ENCODE data around the gene TPCN2. TPM values are rescaled to one million over a fixed set of nuclear protein-coding genes. Genes with fewer than 3 reads are reported as not detected.
"Not testable (repeated sequence)": the region's sequence is repeated elsewhere in the genome, so short reads cannot be mapped to it uniquely, and the experiment has no call there.

Gene TPCN2
- total RNA-seq, 2 experiments from 2014 or later, result 18.0 to 22.1 TPM

DNA sequence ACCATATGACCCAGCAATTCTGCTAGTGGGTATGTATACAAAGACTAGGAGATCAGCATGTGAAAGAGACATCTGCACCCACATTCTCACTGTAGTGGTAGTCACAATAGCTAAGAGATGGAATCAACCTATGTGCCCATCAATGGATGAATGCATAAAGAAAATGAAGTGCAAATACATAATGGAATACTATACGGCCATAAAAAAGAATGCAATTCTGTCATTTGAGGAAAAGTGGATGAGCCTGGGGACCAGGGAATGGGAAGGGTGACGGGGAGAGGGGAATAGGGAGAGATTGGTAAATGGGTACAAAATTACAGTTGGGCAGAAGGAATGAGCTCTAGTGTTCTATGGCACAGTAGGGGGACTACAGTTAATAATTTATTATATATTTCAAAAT is 80.3 kb downstream of the TPCN2 start:
- POLR2A ChIA-PET, result no interaction called here
- CTCF ChIA-PET, result no interaction called here

DNA sequence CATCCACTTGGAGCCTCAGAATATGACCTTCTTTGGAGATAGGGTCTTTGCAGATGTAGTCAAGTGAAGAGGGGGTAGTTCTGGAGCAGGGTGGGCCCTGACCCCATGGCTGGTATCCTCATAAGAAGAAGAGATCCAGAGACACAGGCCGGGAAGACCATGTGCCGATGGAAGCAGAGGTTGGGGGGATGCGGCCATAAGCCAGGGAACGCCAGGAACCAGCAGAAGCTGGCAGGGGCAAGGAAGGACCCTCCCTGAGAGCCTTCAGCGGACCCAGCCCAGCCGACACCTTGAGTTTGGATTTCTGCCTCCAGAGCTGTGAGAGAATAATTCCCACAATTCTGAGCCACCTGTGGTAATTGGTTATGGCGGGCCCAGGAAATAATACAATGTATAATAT is 80.9 kb downstream of the TPCN2 start:
- no peaks in the 10 kb centered on the region for H3K27me3 Mint-ChIP-seq
- no peak overlapping the region for H3K27ac Mint-ChIP-seq
- H3K9me3 Mint-ChIP-seq, result peaks cover 7% of the 10 kb centered on the region
- H3K4me3 Mint-ChIP-seq, result no peak overlapping the region
- H3K36me3 Mint-ChIP-seq (ENCODE audit: low read depth), result no peaks in the 10 kb centered on the region
- ChIA-PET POLR2A (no interaction called here), CTCF (no interaction called here)
- no peak for DNase-seq
- peaks cover 6% of the 10 kb centered on the region for H3K4me1 Mint-ChIP-seq

More for the DNA sequence above, 80.3 kb downstream of the TPCN2 start:
- no peaks in the 10 kb centered on the region for H3K36me3 Mint-ChIP-seq (ENCODE audit: low read depth)
- H3K27me3 Mint-ChIP-seq, result no peaks in the 10 kb centered on the region
- H3K9me3 Mint-ChIP-seq, result peaks cover 7% of the 10 kb centered on the region
- H3K4me3 Mint-ChIP-seq, result no peak overlapping the region
- no peak for DNase-seq
- H3K4me1 Mint-ChIP-seq, result peaks cover 11% of the 10 kb centered on the region
- H3K27ac Mint-ChIP-seq, result no peak overlapping the region

DNA sequence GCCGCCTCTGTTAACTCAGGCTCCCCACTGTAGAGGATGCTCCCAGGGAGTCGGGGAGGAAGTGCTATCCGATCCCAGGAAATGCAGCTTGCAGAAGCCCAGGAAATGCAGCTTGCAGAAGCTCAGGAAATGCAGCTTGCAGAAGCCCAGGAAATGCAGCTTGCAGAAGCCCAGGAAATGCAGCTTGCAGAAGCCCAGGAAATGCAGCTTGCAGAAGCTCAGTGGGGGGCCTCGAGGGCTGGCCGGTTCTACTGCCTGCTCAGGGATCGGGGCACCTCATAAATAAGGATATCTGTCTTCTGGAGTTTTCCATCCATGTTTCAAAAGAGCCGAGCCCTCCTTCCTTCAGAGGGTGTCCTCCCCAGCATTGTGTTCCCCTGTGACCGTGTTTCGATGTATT is 81.9 kb downstream of the TPCN2 start:
- Mint-ChIP-seq H3K27ac (no peak overlapping the region), H3K4me1 (peaks cover 3% of the 10 kb centered on the region), H3K4me3 (no peak overlapping the region), H3K27me3 (no peaks in the 10 kb centered on the region), H3K36me3 (ENCODE audit: low read depth) (no peaks in the 10 kb centered on the region), H3K9me3 (peaks cover 10% of the 10 kb centered on the region)
- DNase-seq, result no peak
- CTCF ChIA-PET, result no interaction called here
- POLR2A ChIA-PET, result no interaction called here

DNA sequence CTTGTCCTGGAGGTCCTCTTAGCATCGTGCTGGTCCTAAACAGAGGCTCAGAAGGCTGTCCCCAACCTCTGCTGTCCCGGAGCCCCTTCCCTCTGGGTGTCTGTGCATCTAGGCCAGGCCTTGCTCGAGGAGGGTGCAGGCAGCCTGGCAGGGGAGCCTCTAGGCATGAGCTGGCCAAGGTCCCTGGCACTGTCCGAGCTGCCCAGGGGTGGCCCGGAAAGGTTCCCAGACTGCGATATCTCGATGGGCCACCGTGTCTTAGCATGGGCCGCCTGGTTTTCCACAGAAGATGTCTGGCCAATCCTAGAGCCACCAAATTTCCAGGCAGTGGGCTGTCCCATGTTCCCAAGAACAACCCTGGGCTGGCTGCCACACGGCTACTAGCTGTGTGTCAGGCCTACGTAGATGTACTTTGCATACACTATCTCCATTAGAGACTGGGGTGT is 82.4 kb downstream of the TPCN2 start:
- H3K36me3 Mint-ChIP-seq (ENCODE audit: low read depth), result no peaks in the 10 kb centered on the region
- no peaks in the 10 kb centered on the region for H3K27me3 Mint-ChIP-seq
- H3K4me3 Mint-ChIP-seq, result no peak overlapping the region
- H3K9me3 Mint-ChIP-seq, result peaks cover 10% of the 10 kb centered on the region
- ChIA-PET CTCF (no interaction called here), POLR2A (no interaction called here)
- peaks cover 3% of the 10 kb centered on the region for H3K4me1 Mint-ChIP-seq
- DNase-seq, result no peak
- H3K27ac Mint-ChIP-seq, result no peak overlapping the region

DNA sequence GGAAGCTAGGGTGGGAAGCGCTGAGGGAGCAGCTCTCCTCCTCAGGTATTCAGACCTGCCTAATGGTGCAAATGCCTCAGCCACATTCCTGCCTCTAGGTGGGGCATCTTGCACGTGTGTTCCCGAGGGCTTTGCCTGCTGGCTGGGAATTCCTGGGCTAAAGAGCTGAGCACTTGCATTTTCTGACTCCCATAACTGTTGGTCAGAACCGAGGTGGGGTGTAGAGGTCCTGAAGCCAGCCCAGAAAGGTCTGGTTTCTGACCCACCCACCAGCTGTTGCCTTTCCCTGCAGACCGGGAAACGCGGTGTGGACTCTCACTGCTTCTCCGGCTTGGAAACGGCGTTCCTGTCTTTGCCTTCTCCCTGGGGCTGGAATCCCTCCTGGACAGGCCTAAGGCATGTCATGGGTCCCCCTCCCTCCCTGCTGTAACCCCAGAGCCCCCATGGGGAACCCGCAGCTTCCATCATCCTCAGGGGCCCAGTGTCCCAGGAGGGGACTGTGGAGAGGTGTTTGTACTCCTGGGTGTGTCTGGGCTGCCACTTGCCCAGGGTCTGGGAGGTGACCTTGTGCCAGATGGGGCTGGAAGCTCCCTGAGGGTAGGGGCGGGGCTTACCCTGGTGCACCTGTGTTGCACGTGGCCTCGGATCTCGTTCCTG is 83.0 kb downstream of the TPCN2 start:
- Mint-ChIP-seq H3K4me3 (no peak overlapping the region), H3K9me3 (peaks cover 10% of the 10 kb centered on the region), H3K27me3 (no peaks in the 10 kb centered on the region), H3K27ac (no peak overlapping the region), H3K36me3 (ENCODE audit: low read depth) (no peaks in the 10 kb centered on the region), H3K4me1 (peaks cover 3% of the 10 kb centered on the region)
- DNase-seq, result no peak
- POLR2A ChIA-PET, result no interaction called here
- CTCF ChIA-PET, result no interaction called here

DNA sequence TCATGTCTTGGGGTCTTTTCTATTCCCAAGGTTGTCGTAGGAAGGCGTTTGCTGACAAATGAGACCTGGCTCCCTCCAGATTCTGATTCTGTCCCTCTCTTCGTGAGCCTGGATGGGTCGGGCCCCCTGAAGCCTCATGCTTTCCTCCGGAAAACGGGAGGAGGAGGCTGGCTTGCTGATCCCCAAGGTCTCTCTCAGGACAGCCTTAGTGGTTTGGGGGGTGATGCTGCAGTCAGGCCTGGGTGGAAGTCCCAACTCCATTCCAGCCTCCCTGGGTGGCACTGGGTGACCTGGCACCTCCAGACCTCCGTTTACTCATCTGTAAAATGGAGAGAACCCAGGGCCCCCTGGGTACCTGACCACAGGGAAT is 83.6 kb downstream of the TPCN2 start:
- DNase-seq, result no peak
- POLR2A ChIA-PET, result no interaction called here
- Mint-ChIP-seq H3K4me3 (no peak overlapping the region), H3K9me3 (peaks cover 10% of the 10 kb centered on the region), H3K27ac (no peak overlapping the region), H3K4me1 (peaks cover 3% of the 10 kb centered on the region), H3K27me3 (no peaks in the 10 kb centered on the region), H3K36me3 (ENCODE audit: low read depth) (no peaks in the 10 kb centered on the region)
- CTCF ChIA-PET, result no interaction called here

DNA sequence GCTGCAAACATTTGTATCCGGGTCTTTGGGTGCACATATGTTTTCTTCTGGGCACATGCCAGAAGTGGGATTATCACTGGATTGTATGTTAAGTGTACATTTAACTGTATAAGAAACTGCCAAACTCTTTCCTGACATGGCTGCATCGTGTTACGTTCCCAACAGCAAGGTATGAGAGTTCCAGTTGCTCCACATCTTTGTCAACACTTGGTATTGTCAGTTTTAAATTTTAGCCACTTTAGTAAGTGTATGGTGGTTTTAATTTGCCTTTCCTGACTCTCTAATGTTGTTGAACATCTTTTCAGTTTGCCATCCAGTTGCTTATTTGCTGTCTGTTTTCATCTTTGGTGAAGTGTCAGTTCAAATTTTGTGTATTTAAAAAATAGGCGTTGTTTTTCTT is 84.5 kb downstream of the TPCN2 start:
- Mint-ChIP-seq H3K27me3 (no peaks in the 10 kb centered on the region), H3K36me3 (ENCODE audit: low read depth) (no peaks in the 10 kb centered on the region), H3K9me3 (peaks cover 9% of the 10 kb centered on the region), H3K4me3 (no peak overlapping the region), H3K27ac (no peak overlapping the region), H3K4me1 (peaks cover 3% of the 10 kb centered on the region)
- ChIA-PET CTCF (no interaction called here), POLR2A (no interaction called here)
- DNase-seq, result no peak

DNA sequence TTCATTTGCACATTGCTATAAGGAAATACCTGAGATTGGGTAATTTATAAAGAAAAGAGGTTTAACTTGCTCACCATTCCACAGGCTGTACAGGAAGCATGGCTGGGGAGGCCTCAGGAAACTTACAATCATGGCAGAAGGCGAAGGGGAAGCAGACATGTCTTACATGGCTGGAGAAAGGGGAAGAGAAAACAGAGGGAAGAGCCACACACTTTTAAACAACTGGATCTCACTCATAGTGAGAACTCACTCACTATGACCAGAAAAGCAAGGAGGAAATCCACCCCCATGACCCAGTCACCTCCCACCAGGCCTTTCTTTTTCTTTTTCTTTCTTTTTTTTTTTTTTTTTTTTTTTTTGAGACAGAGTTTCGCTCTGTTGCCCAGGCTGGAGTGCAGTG is 85.5 kb downstream of the TPCN2 start:
- H3K27ac Mint-ChIP-seq; DNase-seq; H3K9me3 Mint-ChIP-seq; H3K36me3 Mint-ChIP-seq (ENCODE audit: low read depth); H3K4me1 Mint-ChIP-seq; H3K4me3 Mint-ChIP-seq; CTCF ChIA-PET; POLR2A ChIA-PET; H3K27me3 Mint-ChIP-seq: not testable (repeated sequence)

DNA sequence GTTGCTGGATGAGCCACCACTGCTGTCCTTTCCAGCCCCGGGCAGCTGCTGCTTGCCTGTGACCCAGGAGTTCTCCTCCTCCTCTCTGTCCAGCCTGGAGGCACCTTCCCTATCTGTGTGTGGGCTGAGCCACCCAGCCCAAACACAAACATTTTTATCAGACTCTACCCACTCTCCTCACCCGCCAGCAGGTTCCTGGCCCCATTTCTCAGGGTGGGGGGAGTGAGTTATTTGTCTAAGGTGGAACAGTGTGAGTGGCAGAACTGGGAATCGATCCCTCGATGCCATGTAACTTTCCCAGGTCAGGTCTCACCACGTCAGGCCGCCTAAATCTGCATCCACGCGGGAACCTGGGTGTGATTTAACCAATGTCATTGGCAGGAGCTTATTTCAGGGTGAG is 86.2 kb downstream of the TPCN2 start:
- no peak overlapping the region for H3K27ac Mint-ChIP-seq
- no peak for DNase-seq
- peaks cover 3% of the 10 kb centered on the region for H3K9me3 Mint-ChIP-seq
- H3K36me3 Mint-ChIP-seq (ENCODE audit: low read depth), result no peaks in the 10 kb centered on the region
- H3K4me3 Mint-ChIP-seq, result no peak overlapping the region
- H3K4me1 Mint-ChIP-seq, result peaks cover 3% of the 10 kb centered on the region
- ChIA-PET POLR2A (no interaction called here), CTCF (no interaction called here)
- H3K27me3 Mint-ChIP-seq, result no peaks in the 10 kb centered on the region

DNA sequence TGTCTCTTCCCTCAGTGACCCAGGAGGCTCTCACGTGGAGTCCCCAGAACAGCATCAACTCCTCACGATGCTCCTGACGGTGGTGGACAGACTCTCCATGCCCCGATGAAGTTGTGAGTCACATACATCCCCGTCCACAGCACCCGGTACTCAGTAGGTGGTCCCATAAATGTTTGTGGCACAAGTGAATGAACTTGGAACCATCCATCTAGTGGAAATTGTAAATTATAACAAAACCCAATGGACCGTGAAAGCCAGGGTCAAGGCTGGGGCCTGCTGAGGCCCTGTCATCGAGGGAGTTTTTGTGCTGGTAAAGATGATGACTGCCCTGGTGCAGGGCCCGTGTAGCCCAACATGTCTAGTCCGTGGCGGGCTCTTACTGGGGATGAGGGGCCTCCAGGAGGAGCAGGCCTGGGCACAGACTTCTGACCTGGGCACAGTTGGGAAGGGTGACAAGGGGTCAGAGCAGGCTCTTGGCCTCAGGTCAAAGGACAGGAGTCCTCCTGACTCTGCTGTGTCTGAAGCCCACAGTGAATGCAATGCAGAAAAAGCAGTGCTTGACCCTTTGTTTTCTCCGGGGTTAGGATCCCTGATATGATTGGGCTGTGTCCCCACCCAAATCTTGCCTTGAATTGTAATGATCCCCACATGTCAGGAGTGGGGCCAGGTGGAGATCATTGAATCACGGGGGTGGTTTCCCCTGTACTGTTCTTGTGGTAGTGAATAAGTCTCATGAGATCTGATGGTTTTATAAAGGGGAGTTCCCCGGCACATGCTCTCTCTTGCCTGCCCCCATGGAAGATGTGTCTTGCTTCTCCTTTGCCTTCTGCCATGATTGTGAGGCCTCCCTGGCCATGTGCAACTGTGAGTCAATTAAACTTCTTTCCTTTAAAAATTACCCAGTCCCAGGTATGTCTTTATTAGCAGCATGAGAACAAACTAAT is 87.0 kb downstream of the TPCN2 start:
- ChIA-PET CTCF (no interaction called here), POLR2A (no interaction called here)
- H3K4me1 Mint-ChIP-seq, result peaks cover 3% of the 10 kb centered on the region
- peaks cover 3% of the 10 kb centered on the region for H3K9me3 Mint-ChIP-seq
- H3K36me3 Mint-ChIP-seq (ENCODE audit: low read depth), result no peaks in the 10 kb centered on the region
- no peaks in the 10 kb centered on the region for H3K27me3 Mint-ChIP-seq
- H3K27ac Mint-ChIP-seq, result no peak overlapping the region
- H3K4me3 Mint-ChIP-seq, result no peak overlapping the region
- DNase-seq, result no peak

DNA sequence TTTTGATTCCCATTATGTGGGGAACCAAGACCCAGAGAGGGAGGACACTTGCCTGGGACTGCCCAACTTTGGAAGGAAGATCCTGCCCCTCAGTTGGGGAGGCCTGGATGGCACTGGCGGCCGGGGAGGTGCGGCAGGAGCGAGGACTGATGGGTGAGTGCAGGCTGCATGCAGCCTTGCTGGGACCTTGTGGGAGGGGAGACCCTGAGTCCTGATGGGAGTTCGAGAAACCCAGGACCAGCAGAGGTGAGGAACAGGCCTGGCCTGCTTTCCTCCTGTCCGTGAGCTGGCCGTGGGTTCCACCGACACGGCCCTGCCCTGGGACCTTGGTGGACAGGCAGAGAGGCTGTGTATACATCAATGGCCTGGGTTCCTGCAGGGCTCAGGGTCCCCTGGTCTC is 87.7 kb downstream of the TPCN2 start:
- no peaks in the 10 kb centered on the region for H3K36me3 Mint-ChIP-seq (ENCODE audit: low read depth)
- no peak overlapping the region for H3K4me3 Mint-ChIP-seq
- H3K27ac Mint-ChIP-seq, result no peak overlapping the region
- H3K27me3 Mint-ChIP-seq, result no peaks in the 10 kb centered on the region
- ChIA-PET POLR2A (no interaction called here), CTCF (no interaction called here)
- no peak for DNase-seq
- H3K4me1 Mint-ChIP-seq, result no peaks in the 10 kb centered on the region
- peaks cover 3% of the 10 kb centered on the region for H3K9me3 Mint-ChIP-seq

DNA sequence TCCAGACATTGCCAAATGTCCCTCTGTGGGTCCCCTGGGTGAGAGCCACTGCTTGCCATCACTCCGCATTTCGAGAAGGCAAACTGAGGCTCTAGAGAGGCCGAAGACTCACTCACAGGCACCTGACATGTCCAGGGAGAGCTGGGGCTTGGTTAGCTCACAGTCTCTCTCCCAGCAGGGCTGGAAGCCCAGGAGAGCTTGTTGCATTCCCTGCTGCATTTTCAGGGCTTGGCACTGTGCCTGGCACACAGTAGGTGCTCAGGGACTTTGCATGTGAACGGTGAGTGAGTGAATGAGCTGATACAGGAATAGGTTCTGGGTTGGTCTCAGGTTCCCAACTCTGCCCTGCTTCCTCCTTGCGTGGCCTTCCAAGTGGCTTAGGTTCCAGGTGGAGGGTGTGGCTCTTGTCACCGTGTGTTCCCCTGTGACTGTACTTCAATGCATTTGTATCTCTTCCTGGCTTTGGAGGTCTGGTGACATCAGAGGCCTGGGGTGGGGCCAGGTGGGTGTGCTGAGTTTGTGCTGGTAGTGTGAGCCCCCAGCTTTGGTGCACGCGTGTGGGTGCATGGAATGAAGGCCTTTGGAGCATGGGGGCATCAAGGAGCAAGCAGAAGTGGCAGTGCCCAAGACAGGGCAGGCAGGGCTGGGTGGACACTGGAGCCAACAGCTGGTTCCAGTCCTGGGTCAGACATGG is 88.6 kb downstream of the TPCN2 start:
- H3K27ac Mint-ChIP-seq, result peak overlapping the region; percentile 7
- ChIA-PET POLR2A (no interaction called here), CTCF (no interaction called here)
- no peaks in the 10 kb centered on the region for H3K4me1 Mint-ChIP-seq
- no peaks in the 10 kb centered on the region for H3K27me3 Mint-ChIP-seq
- peaks cover 3% of the 10 kb centered on the region for H3K9me3 Mint-ChIP-seq
- DNase-seq, result no peak
- H3K4me3 Mint-ChIP-seq, result no peak overlapping the region
- H3K36me3 Mint-ChIP-seq (ENCODE audit: low read depth), result no peaks in the 10 kb centered on the region

DNA sequence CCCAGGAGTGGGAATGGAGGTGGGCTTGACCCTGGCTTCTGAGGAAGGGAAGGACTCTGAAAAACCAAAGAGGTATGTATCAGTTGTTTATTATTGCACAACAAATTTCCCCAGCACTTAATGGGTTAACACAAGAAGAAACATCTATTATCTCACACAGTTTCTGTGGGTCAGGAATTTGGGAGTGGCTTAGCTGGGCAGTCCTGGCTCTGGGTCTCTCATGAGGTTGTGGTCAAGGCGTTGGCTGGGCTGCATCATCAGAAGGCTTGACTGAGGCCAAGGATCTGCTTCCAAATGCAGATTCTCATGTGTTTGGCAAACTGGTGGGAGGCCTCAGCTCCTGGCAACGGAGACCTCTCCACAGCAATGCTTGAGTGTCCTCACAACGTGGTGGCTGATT is 89.5 kb downstream of the TPCN2 start:
- Mint-ChIP-seq H3K9me3 (peaks cover 3% of the 10 kb centered on the region), H3K27ac (no peak overlapping the region), H3K36me3 (ENCODE audit: low read depth) (no peaks in the 10 kb centered on the region), H3K4me1 (no peaks in the 10 kb centered on the region), H3K4me3 (no peak overlapping the region), H3K27me3 (no peaks in the 10 kb centered on the region)
- POLR2A ChIA-PET, result no interaction called here
- CTCF ChIA-PET, result no interaction called here
- no peak for DNase-seq

All from activated CD4-positive, alpha-beta T cell treated with anti-CD3 and anti-CD28 coated beads, Interleukin-2, amount 10 ng/mL, durations not matched to agents 7 days and 5 days (primary cell).